Neuron (in vitro differentiated cells): Measurements from ENCODE around the gene GOLGA6L6.
"Not testable (repeated sequence)": the region's sequence is repeated elsewhere in the genome, so short reads cannot be mapped to it uniquely, and the experiment has no call there.

Experiments
- H2AFZ ChIP-seq: one replicate; pipeline ENCODE4 v1.6.1; 2013; ENCODE audit warnings: low read depth, mild to moderate bottlenecking, inconsistent platforms, low read length, moderate library complexity
- H3K27me3 ChIP-seq: one replicate; pipeline ENCODE4 v1.6.1; 2013; ENCODE audit warnings: low read length; ENCODE audit not compliant: insufficient read depth
- H3K36me3 ChIP-seq: one replicate; pipeline ENCODE4 v1.6.1; 2013; ENCODE audit warnings: low read length; ENCODE audit not compliant: insufficient read depth
- H3K4me1 ChIP-seq: one replicate; pipeline ENCODE4 v1.6.1; 2013; ENCODE audit warnings: low read length; ENCODE audit not compliant: insufficient read depth
- H3K4me3 ChIP-seq: 2 replicates; pipeline ENCODE4 v1.5.1; 2013; ENCODE audit warnings: mild to moderate bottlenecking, low read length, moderate library complexity
- H3K9me3 ChIP-seq: one replicate; pipeline ENCODE4 v1.6.1; 2013; ENCODE audit warnings: low read length

The GOLGA6L6 gene

DNA sequence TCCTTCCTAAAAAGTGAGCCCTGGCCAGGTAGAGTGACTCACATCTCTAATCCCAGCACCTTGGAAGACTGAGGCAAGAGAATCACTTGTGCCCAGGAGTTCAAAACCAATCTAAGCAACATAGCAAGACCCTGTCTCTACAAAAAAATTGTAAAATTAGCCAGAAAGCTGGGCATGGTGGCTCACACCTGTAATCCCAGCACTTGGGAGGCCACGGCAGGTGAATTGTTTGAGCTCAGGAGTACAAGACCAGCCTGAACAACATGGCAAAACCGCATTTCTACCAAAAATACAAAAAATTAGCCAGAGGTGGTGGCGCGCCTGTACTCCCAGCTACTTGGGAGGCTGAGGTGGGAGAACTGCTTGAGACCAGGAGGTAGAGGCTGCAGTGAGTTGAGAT lies 49.0 kb downstream of the GOLGA6L6 start:
- not testable (repeated sequence) for H2AFZ ChIP-seq, H3K9me3 ChIP-seq, H3K4me1 ChIP-seq, H3K27me3 ChIP-seq, H3K4me3 ChIP-seq, H3K36me3 ChIP-seq

DNA sequence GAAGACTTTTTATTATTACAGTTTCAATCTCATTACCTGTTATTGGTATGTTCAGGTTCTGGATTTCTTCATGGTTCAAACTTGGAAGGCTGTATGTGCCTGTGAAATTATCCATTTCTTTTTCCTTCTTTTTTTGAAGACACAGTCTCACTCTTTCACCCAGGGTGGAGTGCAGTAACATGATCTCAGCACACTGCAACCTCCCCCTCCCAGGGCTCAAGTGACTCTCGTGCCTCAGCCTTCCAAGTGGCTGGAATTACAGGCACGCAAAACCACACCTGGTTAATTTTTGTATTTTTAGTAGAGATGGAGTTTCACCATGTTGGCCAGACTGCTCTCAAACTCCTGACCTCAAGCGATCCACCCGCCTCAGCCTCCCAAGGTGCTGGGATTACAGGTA lies 52.3 kb downstream of the GOLGA6L6 start:
- not testable (repeated sequence) for H3K4me1 ChIP-seq, H3K9me3 ChIP-seq, H3K4me3 ChIP-seq, H2AFZ ChIP-seq, H3K27me3 ChIP-seq, H3K36me3 ChIP-seq
